ENCODE data around the gene CEBPE.

Gene CEBPE

DNA sequence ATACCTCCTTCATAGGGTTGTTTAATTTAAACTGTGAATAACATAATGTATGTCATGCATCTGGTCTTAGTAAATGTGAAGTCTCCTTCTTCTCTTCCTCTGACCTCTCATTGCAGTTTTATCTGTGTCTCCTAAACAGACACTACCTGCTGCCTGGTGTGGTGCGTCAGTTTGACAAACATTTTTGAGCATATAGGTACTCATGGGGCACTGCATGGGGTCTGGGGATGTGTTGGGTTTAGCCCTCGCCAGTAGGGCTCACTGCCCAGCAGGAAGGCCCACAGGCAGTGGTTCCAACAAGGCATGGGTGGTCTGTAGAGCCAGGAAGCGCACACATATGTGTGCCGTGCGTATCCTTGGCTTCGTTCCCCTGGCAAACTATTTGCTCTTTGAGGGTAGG is 3.0 kb upstream of the CEBPE start:
- Histone ChIP-seq H3K9me2 (replicated peaks; ENCODE audit: low read depth, low read length) (no peaks in the 10 kb centered on the region), H3K36me3 (ENCODE audit: insufficient read depth, low read length) (no peaks in the 10 kb centered on the region), H3K4me1 (ENCODE audit: insufficient read depth, low read length, poor library complexity, severe bottlenecking) (peaks cover 24% of the 10 kb centered on the region), H3K9ac (ENCODE audit: low read depth, low read length, poor library complexity, severe bottlenecking) (no peak overlapping the region), H3K4me2 (ENCODE audit: low read depth, low read length, poor library complexity, severe bottlenecking) (no peak overlapping the region), H3K79me2 (ENCODE audit: insufficient read depth, low read length) (no peaks in the 10 kb centered on the region), H2AFZ (ENCODE audit: low read length) (no peak overlapping the region), H4K20me1 (ENCODE audit: insufficient read depth, low read length, poor library complexity, severe bottlenecking) (no peaks in the 10 kb centered on the region), H3F3A (ENCODE audit: low read depth) (0 out of 2 replicates have a peak, but pooled peaks cover 3% of the 10 kb centered on the region), H3K9me3 (ENCODE audit: insufficient read depth, low read depth, low read length) (no peaks in the 10 kb centered on the region), H3K27me3 (ENCODE audit: insufficient read depth, low read length, poor library complexity, severe bottlenecking) (no peaks in the 10 kb centered on the region), H3K4me3 (ENCODE audit: low read length, poor library complexity, severe bottlenecking) (no peak overlapping the region)
- no peak for TF ChIP-seq EZH2phosphoT487 (IDR thresholded peaks at IDR 0.05; ENCODE audit: borderline replicate concordance)
- TF ChIP-seq, protein P1, sequence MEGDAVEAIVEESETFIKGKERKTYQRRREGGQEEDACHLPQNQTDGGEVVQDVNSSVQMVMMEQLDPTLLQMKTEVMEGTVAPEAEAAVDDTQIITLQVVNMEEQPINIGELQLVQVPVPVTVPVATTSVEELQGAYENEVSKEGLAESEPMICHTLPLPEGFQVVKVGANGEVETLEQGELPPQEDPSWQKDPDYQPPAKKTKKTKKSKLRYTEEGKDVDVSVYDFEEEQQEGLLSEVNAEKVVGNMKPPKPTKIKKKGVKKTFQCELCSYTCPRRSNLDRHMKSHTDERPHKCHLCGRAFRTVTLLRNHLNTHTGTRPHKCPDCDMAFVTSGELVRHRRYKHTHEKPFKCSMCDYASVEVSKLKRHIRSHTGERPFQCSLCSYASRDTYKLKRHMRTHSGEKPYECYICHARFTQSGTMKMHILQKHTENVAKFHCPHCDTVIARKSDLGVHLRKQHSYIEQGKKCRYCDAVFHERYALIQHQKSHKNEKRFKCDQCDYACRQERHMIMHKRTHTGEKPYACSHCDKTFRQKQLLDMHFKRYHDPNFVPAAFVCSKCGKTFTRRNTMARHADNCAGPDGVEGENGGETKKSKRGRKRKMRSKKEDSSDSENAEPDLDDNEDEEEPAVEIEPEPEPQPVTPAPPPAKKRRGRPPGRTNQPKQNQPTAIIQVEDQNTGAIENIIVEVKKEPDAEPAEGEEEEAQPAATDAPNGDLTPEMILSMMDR (conservative IDR thresholded peaks at IDR 0.05; ENCODE audit: low read length) = no peak

DNA sequence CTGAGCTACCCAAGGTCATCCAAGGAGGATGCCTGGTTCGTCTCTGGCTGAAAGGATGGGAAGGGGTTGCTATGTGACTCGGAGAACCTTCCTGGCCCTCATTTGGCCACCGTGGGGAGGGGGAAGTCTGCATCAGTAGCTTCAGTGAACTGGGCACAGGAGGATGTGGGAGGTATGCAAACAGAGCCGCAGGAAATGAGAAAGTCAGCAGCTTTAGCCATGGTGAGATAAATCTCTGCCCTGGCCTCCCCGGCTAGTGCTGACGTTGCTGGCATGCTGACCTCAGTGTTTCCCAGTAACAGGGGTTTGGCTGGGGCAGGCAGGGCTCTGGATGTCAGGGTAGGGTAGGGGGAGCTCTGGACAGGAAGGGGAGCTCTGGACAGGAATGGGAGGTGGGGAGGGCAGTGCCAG is 2.3 kb upstream of the CEBPE start:
- Histone ChIP-seq H3K9ac (ENCODE audit: low read depth, low read length, poor library complexity, severe bottlenecking) (no peak overlapping the region), H3F3A (ENCODE audit: low read depth) (0 out of 2 replicates have a peak, but pooled peaks cover 3% of the 10 kb centered on the region), H3K9me3 (ENCODE audit: insufficient read depth, low read depth, low read length) (no peaks in the 10 kb centered on the region), H3K36me3 (ENCODE audit: insufficient read depth, low read length) (no peaks in the 10 kb centered on the region), H4K20me1 (ENCODE audit: insufficient read depth, low read length, poor library complexity, severe bottlenecking) (no peaks in the 10 kb centered on the region), H3K79me2 (ENCODE audit: insufficient read depth, low read length) (no peaks in the 10 kb centered on the region), H3K4me1 (ENCODE audit: insufficient read depth, low read length, poor library complexity, severe bottlenecking) (peaks cover 24% of the 10 kb centered on the region), H3K9me2 (replicated peaks; ENCODE audit: low read depth, low read length) (no peaks in the 10 kb centered on the region), H3K27me3 (ENCODE audit: insufficient read depth, low read length, poor library complexity, severe bottlenecking) (no peaks in the 10 kb centered on the region), H3K4me3 (ENCODE audit: low read length, poor library complexity, severe bottlenecking) (no peak overlapping the region), H3K4me2 (ENCODE audit: low read depth, low read length, poor library complexity, severe bottlenecking) (peak overlapping the region; percentile 87), H2AFZ (ENCODE audit: low read length) (peak overlapping the region; percentile 83)
- TF ChIP-seq EZH2phosphoT487 (IDR thresholded peaks at IDR 0.05; ENCODE audit: borderline replicate concordance) = no peak
- TF ChIP-seq, protein P1 (conservative IDR thresholded peaks at IDR 0.05; ENCODE audit: low read length) = no peak

DNA sequence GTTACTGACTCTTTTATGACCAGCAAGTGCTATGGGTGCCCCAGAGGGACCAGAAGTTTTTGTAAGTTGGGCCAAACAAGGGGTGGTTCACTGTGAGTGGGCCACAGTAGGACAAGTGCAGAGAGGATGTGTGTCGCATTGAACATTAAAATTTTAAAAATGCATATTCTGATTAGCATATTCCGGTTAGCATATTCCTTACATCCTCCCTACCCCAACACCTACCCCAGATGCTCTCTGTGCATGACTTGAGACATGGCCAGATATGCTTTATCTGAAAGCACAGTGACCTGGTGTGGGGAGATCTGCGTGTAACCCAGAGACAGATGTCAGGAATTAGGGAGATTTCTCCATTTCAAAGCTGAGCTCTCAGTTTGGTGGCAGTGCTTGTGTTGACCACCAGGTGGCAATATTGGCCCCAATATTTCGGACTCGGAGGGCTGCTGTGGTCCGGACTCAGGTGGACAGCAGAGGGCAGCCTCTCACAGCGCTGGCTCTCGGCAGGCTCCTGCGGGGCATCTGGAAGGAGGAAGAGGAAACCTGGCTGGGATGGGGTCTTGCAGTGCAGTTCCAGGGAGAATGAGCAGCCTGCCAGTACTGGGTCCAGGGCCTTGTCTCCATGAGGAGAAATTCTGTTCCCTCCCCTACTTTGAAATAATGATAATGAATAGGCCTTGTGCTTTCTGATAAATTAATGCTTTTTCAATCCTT is 1.6 kb upstream of the CEBPE start:
- Histone ChIP-seq H3K9ac (ENCODE audit: low read depth, low read length, poor library complexity, severe bottlenecking) (peak overlapping the region; percentile 71), H3K9me2 (replicated peaks; ENCODE audit: low read depth, low read length) (no peaks in the 10 kb centered on the region), H3K4me1 (ENCODE audit: insufficient read depth, low read length, poor library complexity, severe bottlenecking) (peaks cover 24% of the 10 kb centered on the region), H3F3A (ENCODE audit: low read depth) (0 out of 2 replicates have a peak, but pooled peaks cover 3% of the 10 kb centered on the region), H4K20me1 (ENCODE audit: insufficient read depth, low read length, poor library complexity, severe bottlenecking) (no peaks in the 10 kb centered on the region), H3K9me3 (ENCODE audit: insufficient read depth, low read depth, low read length) (no peaks in the 10 kb centered on the region), H3K4me2 (ENCODE audit: low read depth, low read length, poor library complexity, severe bottlenecking) (peak overlapping the region; percentile 87), H3K27me3 (ENCODE audit: insufficient read depth, low read length, poor library complexity, severe bottlenecking) (no peaks in the 10 kb centered on the region), H2AFZ (ENCODE audit: low read length) (peak overlapping the region; percentile 90), H3K4me3 (ENCODE audit: low read length, poor library complexity, severe bottlenecking) (peak overlapping the region; percentile 60), H3K36me3 (ENCODE audit: insufficient read depth, low read length) (no peaks in the 10 kb centered on the region), H3K79me2 (ENCODE audit: insufficient read depth, low read length) (no peaks in the 10 kb centered on the region)
- TF ChIP-seq, protein P1 (conservative IDR thresholded peaks at IDR 0.05; ENCODE audit: low read length) = peak; percentile 100
- no peak for TF ChIP-seq EZH2phosphoT487 (IDR thresholded peaks at IDR 0.05; ENCODE audit: borderline replicate concordance)

Measured in Loucy (cell line).